ENCODE results near the gene COL9A1. TPM values are rescaled to one million over a fixed set of nuclear protein-coding genes. Genes with fewer than 3 reads are reported as not detected.

Gene COL9A1
- total RNA-seq, 1 donor from 2014 or later = 0.08 TPM

DNA sequence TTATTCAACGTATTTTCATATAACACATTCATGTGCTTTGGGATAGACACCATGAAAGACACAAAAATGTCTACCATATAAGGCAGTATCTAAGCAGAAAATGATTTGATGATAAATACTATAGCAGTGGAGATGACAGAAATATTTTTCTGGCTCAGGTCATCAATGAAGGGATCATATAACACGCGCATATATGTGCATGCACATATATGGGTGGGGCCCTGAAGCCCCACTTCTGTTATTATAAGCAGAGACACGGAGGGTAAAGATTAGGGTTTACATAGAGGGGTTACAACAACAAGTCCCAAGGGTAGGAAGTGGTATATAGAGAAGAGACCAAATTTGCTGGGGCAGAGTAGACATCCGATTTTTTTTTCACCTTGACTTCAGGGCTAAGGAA lies 16.0 kb downstream of the COL9A1 start:
- Histone ChIP-seq H3K36me3 (no peaks in the 10 kb centered on the region), H3K4me3 (no peak overlapping the region), H3K27ac (replicated peaks) (no peak overlapping the region), H3K4me1 (peaks cover 14% of the 10 kb centered on the region), H3K9me3 (replicated peaks) (no peaks in the 10 kb centered on the region), H3K27me3 (ENCODE audit: low read depth) (peaks cover 37% of the 10 kb centered on the region)
- no peak for DNase-seq
- TF ChIP-seq, protein P1, sequence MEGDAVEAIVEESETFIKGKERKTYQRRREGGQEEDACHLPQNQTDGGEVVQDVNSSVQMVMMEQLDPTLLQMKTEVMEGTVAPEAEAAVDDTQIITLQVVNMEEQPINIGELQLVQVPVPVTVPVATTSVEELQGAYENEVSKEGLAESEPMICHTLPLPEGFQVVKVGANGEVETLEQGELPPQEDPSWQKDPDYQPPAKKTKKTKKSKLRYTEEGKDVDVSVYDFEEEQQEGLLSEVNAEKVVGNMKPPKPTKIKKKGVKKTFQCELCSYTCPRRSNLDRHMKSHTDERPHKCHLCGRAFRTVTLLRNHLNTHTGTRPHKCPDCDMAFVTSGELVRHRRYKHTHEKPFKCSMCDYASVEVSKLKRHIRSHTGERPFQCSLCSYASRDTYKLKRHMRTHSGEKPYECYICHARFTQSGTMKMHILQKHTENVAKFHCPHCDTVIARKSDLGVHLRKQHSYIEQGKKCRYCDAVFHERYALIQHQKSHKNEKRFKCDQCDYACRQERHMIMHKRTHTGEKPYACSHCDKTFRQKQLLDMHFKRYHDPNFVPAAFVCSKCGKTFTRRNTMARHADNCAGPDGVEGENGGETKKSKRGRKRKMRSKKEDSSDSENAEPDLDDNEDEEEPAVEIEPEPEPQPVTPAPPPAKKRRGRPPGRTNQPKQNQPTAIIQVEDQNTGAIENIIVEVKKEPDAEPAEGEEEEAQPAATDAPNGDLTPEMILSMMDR (IDR thresholded peaks at IDR 0.05; ENCODE audit: borderline replicate concordance) = no peak
- intact Hi-C loops (cut with micrococcal nuclease) = no loop called here

DNA sequence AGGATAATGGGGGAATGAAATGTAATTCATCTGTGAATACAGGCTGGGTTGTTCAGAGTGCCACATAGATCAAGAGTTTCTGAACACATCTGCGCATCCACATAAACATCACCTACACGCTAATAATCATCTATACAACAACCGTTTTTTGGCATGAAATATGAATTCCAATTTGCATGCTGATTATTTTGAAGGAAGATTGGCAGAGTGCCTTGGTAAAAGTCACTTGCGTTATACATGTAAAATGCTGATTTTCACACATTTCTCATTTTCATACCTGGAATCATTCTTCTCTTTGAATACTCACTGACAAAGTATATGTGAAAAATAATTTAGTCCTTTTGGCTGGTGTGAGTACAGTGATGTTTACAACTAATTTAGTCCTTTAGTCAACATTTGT lies 17.7 kb downstream of the COL9A1 start:
- Histone ChIP-seq H3K36me3 (no peaks in the 10 kb centered on the region), H3K4me1 (peaks cover 16% of the 10 kb centered on the region), H3K4me3 (no peak overlapping the region), H3K27me3 (ENCODE audit: low read depth) (peaks cover 54% of the 10 kb centered on the region), H3K27ac (replicated peaks) (no peak overlapping the region), H3K9me3 (replicated peaks) (no peaks in the 10 kb centered on the region)
- intact Hi-C loops (cut with micrococcal nuclease) = no loop called here
- no peak for DNase-seq
- TF ChIP-seq, protein P1 (IDR thresholded peaks at IDR 0.05; ENCODE audit: borderline replicate concordance) = no peak

DNA sequence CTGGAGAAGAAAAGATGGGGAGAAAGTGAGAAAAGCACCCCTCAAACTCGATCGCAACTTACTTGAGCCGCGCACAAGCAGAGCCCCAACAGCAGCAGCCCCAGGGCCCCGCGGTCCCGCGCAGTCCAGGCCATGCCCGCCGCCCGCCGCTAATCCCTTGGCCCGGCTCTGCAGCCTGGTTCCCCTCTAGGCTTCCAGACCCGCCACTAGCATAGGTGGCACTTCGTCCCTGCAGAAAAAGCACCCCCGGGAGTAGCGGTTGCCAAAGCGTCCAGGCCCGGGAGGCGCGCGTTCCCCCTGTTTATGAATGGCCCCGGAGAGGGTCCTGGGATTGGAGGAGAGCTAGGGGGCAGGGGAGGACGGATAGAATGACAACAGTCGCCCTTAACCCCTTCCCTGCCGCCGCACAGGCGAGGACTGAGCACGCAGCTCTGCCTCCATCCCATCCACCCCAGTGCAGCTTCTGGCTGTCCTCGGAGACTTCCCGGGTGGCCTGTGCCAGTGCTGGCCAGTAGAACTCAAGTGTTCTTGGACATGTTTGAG lies 19.9 kb downstream of the COL9A1 start:
- TF ChIP-seq, protein P1 (IDR thresholded peaks at IDR 0.05; ENCODE audit: borderline replicate concordance) = no peak
- no peak for DNase-seq
- intact Hi-C loops (cut with micrococcal nuclease) = no loop called here
- H3K27me3 ChIP-seq (ENCODE audit: low read depth) = peaks cover 67% of the 10 kb centered on the region
- peak overlapping the region; percentile 52 for H3K4me3 ChIP-seq
- no peaks in the 10 kb centered on the region for H3K36me3 ChIP-seq
- peaks cover 20% of the 10 kb centered on the region for H3K4me1 ChIP-seq
- no peak overlapping the region for H3K27ac ChIP-seq (replicated peaks)
- no peaks in the 10 kb centered on the region for H3K9me3 ChIP-seq (replicated peaks)

DNA sequence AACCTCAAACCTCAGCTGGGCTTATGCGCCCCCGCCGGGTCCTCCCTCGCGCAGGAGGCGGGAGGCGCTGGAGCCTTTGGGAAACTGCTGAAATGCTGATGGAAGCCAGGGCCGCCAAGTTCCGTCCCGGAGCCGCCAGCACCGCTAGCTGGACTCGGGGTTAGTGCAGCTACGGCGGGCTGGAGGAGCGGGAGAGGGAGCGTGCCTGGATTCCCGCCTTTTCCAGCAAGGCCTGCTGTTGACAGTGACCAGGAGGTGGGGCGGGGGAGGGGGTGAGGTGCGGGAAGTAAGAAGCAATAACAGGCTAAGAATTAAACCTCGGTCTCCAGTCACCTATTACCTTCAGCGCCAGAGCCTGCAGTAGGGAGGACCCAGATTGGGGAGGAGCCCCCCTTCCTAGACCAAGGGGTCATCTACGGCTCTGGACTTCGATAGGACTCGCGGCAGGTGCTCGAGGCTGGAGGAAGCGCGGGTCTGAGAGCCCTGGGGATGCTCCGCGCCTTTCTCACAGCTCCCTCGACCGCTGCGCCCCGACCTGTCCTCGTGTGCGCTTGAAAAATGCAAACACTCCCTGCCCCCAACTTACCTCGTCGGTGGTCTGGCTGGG lies 20.5 kb downstream of the COL9A1 start:
- intact Hi-C loops (cut with micrococcal nuclease) = no loop called here
- H3K27ac ChIP-seq (replicated peaks) = no peak overlapping the region
- no peaks in the 10 kb centered on the region for H3K9me3 ChIP-seq (replicated peaks)
- H3K36me3 ChIP-seq = no peaks in the 10 kb centered on the region
- peaks cover 67% of the 10 kb centered on the region for H3K27me3 ChIP-seq (ENCODE audit: low read depth)
- DNase-seq = peak; percentile 53
- H3K4me3 ChIP-seq = peak overlapping the region; percentile 52
- peaks cover 20% of the 10 kb centered on the region for H3K4me1 ChIP-seq
- TF ChIP-seq, protein P1 (IDR thresholded peaks at IDR 0.05; ENCODE audit: borderline replicate concordance) = no peak

DNA sequence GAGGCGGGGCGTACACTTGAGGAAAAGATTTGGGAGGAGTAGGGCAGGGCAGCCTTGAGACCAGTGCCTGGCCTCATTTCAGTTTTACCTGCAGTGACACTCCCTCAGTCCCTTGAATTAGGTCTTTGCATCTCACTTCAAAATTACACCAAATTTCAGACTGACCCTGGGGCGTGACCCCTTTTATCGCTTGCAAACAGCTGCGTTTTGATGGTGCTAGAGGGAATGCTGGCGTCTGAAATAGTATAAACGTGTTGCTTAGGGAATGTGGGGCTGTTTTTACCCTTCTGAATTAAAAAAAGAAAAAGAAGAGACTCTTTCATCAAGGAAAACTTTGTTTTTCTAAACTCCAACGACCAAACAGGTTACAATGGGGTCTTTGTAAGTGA lies 21.0 kb downstream of the COL9A1 start:
- H3K36me3 ChIP-seq = no peaks in the 10 kb centered on the region
- peaks cover 67% of the 10 kb centered on the region for H3K27me3 ChIP-seq (ENCODE audit: low read depth)
- H3K27ac ChIP-seq (replicated peaks) = no peak overlapping the region
- peaks cover 20% of the 10 kb centered on the region for H3K4me1 ChIP-seq
- no peaks in the 10 kb centered on the region for H3K9me3 ChIP-seq (replicated peaks)
- intact Hi-C loops (cut with micrococcal nuclease) = no loop called here
- TF ChIP-seq, protein P1 (IDR thresholded peaks at IDR 0.05; ENCODE audit: borderline replicate concordance) = no peak
- DNase-seq = no peak
- H3K4me3 ChIP-seq = peak overlapping the region; percentile 52
